ENCODE measurements around the gene IFRD2. TPM values are rescaled to one million over a fixed set of nuclear protein-coding genes. Genes with fewer than 3 reads are reported as not detected.

Gene IFRD2
- total and polyA plus RNA-seq, 9 of the 15 experiments (the other 6 are each of a cell fraction or from before 2014, with no cell fraction given), result 30.5 to 115 (median 52.8) TPM

- no peak for TF ChIP-seq IRF9 (tag; IDR thresholded peaks at IDR 0.05)
- no peak for TF ChIP-seq GABPB2 (CRISPR knock-in tag; conservative IDR thresholded peaks at IDR 0.05)
- no peak for TF ChIP-seq ZNF696 (CRISPR knock-in tag; conservative IDR thresholded peaks at IDR 0.05)
- no peak for TF ChIP-seq PHF20 (IDR thresholded peaks at IDR 0.05; ENCODE audit: partially characterized antibody)
These were observed at the start of gene IFRD2 (continued) for GRCh38 chr3:50292159-50293078.

GRCh38 chr3:50341537-50341936 is 49.3 kb upstream of the IFRD2 start:
- H3K27ac ChIP-seq (ENCODE audit: extremely low read depth, low read depth, low read length), result peak overlapping the region; percentile 99; the same call in 2 of the 3 replicates
- in situ Hi-C loops (cut with MboI) (no loop called here), intact Hi-C loops (cut with micrococcal nuclease) (no loop called here)
- FAIRE-seq, result no peak
- peaks cover 2% of the 10 kb centered on the region; the same call in 1 of the 3 replicates for H3K36me3 ChIP-seq (ENCODE audit: control insufficient read depth, insufficient read depth, low read length)
- no TSS peak for BruUV-seq (replicated peaks)
- CTCF ChIA-PET (ENCODE audit: low intra/inter-chr PET ratio), result no interaction called here
- 92% methylated on average over 5 of the region's 9 CpGs for WGBS (ENCODE audit: insufficient coverage, low coverage, missing lambda C conversion rate)
- peaks cover 24 to 58% of the 10 kb centered on the region in 2 experiments; a peak in 4 of 5 replicates for H3K4me1 ChIP-seq (replicated peaks in 1 of 2; ENCODE audit: control insufficient read depth in 2 of 2, insufficient read depth in 2 of 2, low read length in 2 of 2)
- H3K9me1 ChIP-seq (ENCODE audit: control insufficient read depth, insufficient read depth, low read length), result peaks cover 3% of the 10 kb centered on the region
- H2AFZ ChIP-seq (ENCODE audit: low read depth, low read length), result no peak overlapping the region
- H3K27me3 ChIP-seq (ENCODE audit: control insufficient read depth in 2 of 2, insufficient read depth in 2 of 2, low read length in 2 of 2), result no peaks in the 10 kb centered on the region
- DNase-seq (ENCODE audit: extremely low read depth in 1 of 4, low spot score in 3 of 4), result no peak
- H3K4me2 ChIP-seq (ENCODE audit: insufficient read depth, low read length), result peak overlapping the region; percentile 72
- H3K4me3 ChIP-seq, result peak overlapping the region; percentile 96; the same call in 1 of the 2 replicates
- POLR2A ChIA-PET, result interaction anchor here (0.5 to 1.5 kb wide), 3 partner anchors 9 to 243 kb away, joined by 3 to 5 read pairs (median 4); partner anchors contain the start of genes CYB561D2, NPRL2 and TUSC2
- ATAC-seq, result no peak
- peak overlapping the region; percentile 64 to 98; a peak in 3 of 4 replicates for H3K9ac ChIP-seq (ENCODE audit: insufficient read depth in 1 of 2, low read depth in 2 of 2, low read length in 2 of 2)
- H3K9me3 ChIP-seq (replicated peaks; ENCODE audit: control insufficient read depth, insufficient read depth, low read depth, low read length), result no peaks in the 10 kb centered on the region
- H4K20me1 ChIP-seq (replicated peaks; ENCODE audit: control insufficient read depth, insufficient read depth, low read length), result no peaks in the 10 kb centered on the region
- peaks cover 41% of the 10 kb centered on the region for H3K79me2 ChIP-seq (ENCODE audit: control insufficient read depth, insufficient read depth, low read length)
- TF ChIP-seq THAP12 (CRISPR knock-in tag; IDR thresholded peaks at IDR 0.05), result no peak
- TF ChIP-seq RBFOX2 (IDR thresholded peaks at IDR 0.05; ENCODE audit: low read depth, low read length), result no peak
- no peak for TF ChIP-seq ZNF133 (CRISPR knock-in tag; IDR thresholded peaks at IDR 0.05)
- TF ChIP-seq STAT5A (IDR thresholded peaks at IDR 0.05; ENCODE audit: borderline replicate concordance, low read length), result no peak
- TF ChIP-seq DDX20 (tag; IDR thresholded peaks at IDR 0.05; ENCODE audit: low read depth), result no peak
- TF ChIP-seq SREBF2 (CRISPR knock-in tag; IDR thresholded peaks at IDR 0.05), result no peak
- no peak for TF ChIP-seq SP1 (CRISPR knock-in tag; IDR thresholded peaks at IDR 0.05)
